ENCODE data around the gene FRMD6.
"Not testable (repeated sequence)": the region's sequence is repeated elsewhere in the genome, so short reads cannot be mapped to it uniquely, and the experiment has no call there.

FRMD6 gene

GRCh38 chr14:51633298-51633697 lies 18.4 kb upstream of the FRMD6 start:
- not testable (repeated sequence) for DNase-seq

- no peak for DNase-seq
Observed at GRCh38 chr14:51636109-51636508, 15.6 kb upstream of the FRMD6 start.

GRCh38 chr14:51638071-51638944 lies 13.4 kb upstream of the FRMD6 start:
- no peak for DNase-seq

GRCh38 chr14:51639668-51640316 lies 11.9 kb upstream of the FRMD6 start:
- DNase-seq = no peak

- DNase-seq = no peak
Observed at GRCh38 chr14:51643140-51643539, 8.6 kb upstream of the FRMD6 start.

GRCh38 chr14:51644217-51644933 lies 7.3 kb upstream of the FRMD6 start:
- DNase-seq = no peak

- no peak for DNase-seq
Observed at GRCh38 chr14:51648296-51648695, 3.4 kb upstream of the FRMD6 start.

- DNase-seq = no peak
Observed at GRCh38 chr14:51650716-51651387, 858 bp upstream of the FRMD6 start.

- no peak for DNase-seq
Observed at GRCh38 chr14:51652168-51653078, 713 bp downstream of the FRMD6 start.

- no peak for DNase-seq
Observed at GRCh38 chr14:51653079-51653774, 1.5 kb downstream of the FRMD6 start.

GRCh38 chr14:51653775-51654532 lies 2.2 kb downstream of the FRMD6 start:
- DNase-seq = no peak

- DNase-seq = no peak
Observed at GRCh38 chr14:51654533-51654845, 2.8 kb downstream of the FRMD6 start.

GRCh38 chr14:51657762-51658161 lies 6.1 kb downstream of the FRMD6 start:
- DNase-seq = no peak

- DNase-seq = no peak
Observed at GRCh38 chr14:51658441-51659173, 6.9 kb downstream of the FRMD6 start.

- DNase-seq = no peak
Observed at GRCh38 chr14:51660741-51661140, 9.0 kb downstream of the FRMD6 start.

GRCh38 chr14:51661504-51661903 lies 9.8 kb downstream of the FRMD6 start:
- no peak for DNase-seq

- no peak for DNase-seq
Observed at GRCh38 chr14:51663783-51664326, 12.1 kb downstream of the FRMD6 start.

GRCh38 chr14:51666070-51666469 lies 14.4 kb downstream of the FRMD6 start:
- no peak for DNase-seq

GRCh38 chr14:51666826-51667225 lies 15.1 kb downstream of the FRMD6 start:
- DNase-seq = no peak

- no peak for DNase-seq
Observed at GRCh38 chr14:51668870-51669269, 17.2 kb downstream of the FRMD6 start.

All from MV-4-11 (cell line).